GM18870 (cell line): ENCODE data around the gene IPO4.

ENCODE experiments used
- ATAC-seq: cut with Tn5 transposase; IDR thresholded peaks from one replicate; pipeline ENCODE4 v1.9.1; 2021; ENCODE audit warnings: moderate library complexity; ENCODE audit not compliant: unreplicated experiment

The IPO4 gene

GRCh38 chr14:24132061-24132685 is 56.4 kb downstream of the IPO4 start:
- ATAC-seq = no peak

GRCh38 chr14:24131549-24131966 is 57.1 kb downstream of the IPO4 start:
- ATAC-seq = no peak

- ATAC-seq = no peak
Observed at GRCh38 chr14:24130717-24131548, 57.7 kb downstream of the IPO4 start.

GRCh38 chr14:24130380-24130716 is 58.3 kb downstream of the IPO4 start, which contains the start of gene FITM1:
FITM1 (plus strand) TSS chr14:24130659; CDS start chr14:24131564, 905 bp downstream.
- no peak for ATAC-seq
